Adrenal gland (tissue), 5 donors: ENCODE data around the gene GNAT2.

ENCODE experiments used
- CTCF ChIP-seq, 6 experiments: fragments of 450-650 bp in 4 of 6; fragments of 200-600 bp in 2 of 6; sonication (generic) in 1 of 6; IDR thresholded peaks; 1 replicate in 5 of 6; 2 replicates in 1 of 6; pipeline versions ENCODE4 v1.5.1 to v1.8.0; 2016 to 2021; ENCODE audit warnings: antibody characterized with exemption in 6 of 6, mild to moderate bottlenecking in 2 of 6, moderate library complexity in 1 of 6
- POLR2A ChIP-seq, 2 donors: fragments of 450-650 bp; IDR thresholded peaks; one replicate each; pipeline ENCODE4 v1.6.1; 2017; ENCODE audit warnings: antibody characterized with exemption in 2 of 2, mild to moderate bottlenecking in 2 of 2, moderate library complexity in 1 of 2
- donor health status: DM: no; HTN: no; CAD: no.

- TF ChIP-seq CTCF (IDR thresholded peaks at IDR 0.05), result no peak
- no peak for TF ChIP-seq POLR2A (IDR thresholded peaks at IDR 0.05)
These were observed 39.7 kb upstream of the GNAT2 start for GRCh38 chr1:109659145-109659544.
